Right renal cortex interstitium (tissue), 3 donors: ENCODE data around the gene CEPT1. TPM values are rescaled to one million over a fixed set of nuclear protein-coding genes. Genes with fewer than 3 reads are reported as not detected.
"Not testable (repeated sequence)": the region's sequence is repeated elsewhere in the genome, so short reads cannot be mapped to it uniquely, and the experiment has no call there.

ENCODE experiments used
- DNase-seq, 3 donors: peaks; one replicate each; pipeline ENCODE4 v3.0.0-alpha.2; 2013; ENCODE audit warnings: low read depth in 3 of 3, low spot score in 2 of 3
- polyA plus RNA-seq, 3 donors: library from polyadenylated mRNA; unstranded; fragments of 120-200 nt; gene quantifications; one replicate each; pipeline ENCODE4 v1.2.1, GENCODE V29; 2013; ENCODE audit not compliant: insufficient read length in 3 of 3

Gene CEPT1
- polyA plus RNA-seq, 3 donors: 47.5 to 48.6 (median 48.0) TPM

GRCh38 chr1:111205714-111206050, 65.7 kb downstream of the CEPT1 start:
- no peak for DNase-seq

DNA sequence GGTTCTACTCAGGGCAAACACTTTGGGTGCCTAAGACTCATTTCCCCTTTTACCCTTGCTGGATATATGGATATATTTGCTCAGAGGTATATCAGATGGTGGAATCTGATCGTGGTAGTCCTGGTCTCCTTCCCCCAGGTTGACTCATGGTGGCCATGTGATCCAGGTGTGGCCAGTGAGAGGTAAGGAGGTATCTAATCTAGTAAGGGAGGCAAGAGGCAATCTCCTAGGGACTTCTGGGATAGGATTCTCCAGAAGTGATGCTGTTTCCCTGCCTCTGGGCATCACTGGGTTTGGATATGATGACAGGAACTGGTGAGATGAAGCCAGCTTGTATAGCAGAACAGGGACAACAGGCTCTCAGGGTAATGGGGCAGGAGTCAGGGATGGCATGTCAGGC, 68.9 kb downstream of the CEPT1 start:
- DNase-seq: no peak

- DNase-seq: no peak
Observed at GRCh38 chr1:111209622-111210021, 69.6 kb downstream of the CEPT1 start.

DNA sequence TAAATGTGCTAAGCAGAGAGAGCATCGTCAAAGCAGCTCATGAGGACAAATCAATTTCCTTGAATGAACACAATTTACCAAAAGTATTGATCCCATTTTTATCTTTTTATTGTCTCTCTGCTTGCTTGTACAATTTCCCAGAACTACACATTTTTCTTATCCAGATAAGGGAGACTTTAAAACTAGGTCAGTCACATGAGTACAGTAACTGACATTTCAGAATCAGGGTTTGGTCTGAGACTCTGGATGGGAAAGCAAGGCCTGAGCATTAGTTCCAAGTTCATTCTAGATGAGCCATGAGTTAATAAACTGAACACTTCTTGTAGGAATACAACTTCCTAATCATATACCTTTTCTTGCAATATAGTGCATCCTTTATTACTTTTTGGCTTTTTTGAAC, 71.9 kb downstream of the CEPT1 start:
- no peak for DNase-seq

GRCh38 chr1:111212634-111213335, 72.8 kb downstream of the CEPT1 start:
- DNase-seq: no peak

DNA sequence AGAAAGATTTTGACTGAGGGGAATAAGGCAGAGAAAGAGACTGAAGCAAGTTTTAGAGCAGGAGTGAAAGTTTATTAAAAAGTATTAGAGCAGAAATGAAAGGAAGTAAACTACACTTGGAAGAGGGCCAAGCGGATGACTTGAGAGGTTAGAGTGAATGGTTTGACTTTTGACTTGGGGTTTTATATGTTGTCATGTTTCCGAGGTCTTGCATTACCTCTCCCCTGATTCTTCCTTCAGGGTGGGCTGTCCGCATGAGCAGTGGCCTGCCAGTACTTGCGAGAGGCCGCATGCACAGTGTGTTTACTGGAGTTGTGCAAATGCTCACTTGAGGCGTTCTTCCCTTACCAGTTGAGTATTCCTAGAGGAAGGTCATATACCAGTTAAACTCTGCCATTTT, 73.4 kb downstream of the CEPT1 start:
- DNase-seq: no peak

DNA sequence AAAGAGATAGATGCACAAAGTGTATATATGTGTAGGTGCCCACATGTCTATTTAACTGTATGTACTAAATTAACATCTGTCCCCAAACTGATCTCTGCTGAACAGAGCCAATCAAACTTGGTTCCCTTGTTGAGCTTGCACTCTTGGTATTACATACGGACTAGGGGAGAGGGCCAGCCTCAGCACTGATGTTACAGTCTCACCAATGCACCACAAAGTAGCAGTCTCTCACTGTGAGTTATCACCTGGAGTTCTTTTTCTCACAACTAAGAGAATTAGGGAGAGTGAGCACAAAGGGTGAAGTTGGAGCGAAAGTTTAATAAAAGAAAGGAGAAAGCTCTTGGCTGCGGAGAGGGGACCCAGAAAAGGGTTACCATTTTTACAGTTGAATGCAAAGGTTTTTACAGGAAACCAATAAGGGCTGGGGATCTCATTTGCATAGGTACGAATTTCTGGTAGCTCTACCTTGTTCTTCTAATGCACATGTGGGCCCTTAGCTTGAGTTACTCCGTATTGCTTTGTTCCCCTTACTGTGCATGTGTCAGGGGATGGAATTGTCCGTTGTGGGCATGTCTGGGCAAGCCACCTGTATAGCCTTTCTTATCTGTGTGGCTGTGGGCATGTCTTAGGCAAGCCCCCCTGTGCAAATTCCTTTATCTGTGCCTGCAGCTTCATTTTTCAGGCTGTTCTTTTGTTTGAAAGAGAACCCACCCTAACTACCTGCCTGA, 74.2 kb downstream of the CEPT1 start:
- DNase-seq: no peak

DNA sequence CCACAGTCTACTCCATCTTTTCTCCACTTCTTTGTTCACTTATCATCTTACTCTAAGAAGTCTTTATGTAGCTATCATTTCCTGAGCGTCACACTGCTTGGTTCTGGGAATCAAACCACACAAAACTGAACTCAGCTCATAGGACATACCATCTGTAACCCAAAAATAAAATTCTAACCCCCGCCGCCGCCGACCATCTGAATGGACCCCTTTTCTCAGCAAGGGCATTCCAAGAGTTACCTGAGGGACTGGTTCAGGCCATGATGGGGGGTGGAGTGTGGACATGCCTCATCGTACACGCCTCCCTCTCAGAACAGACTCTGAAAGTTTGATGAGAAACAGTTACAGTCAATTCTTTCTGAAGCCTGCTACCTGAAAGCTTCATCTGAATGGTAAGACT, 74.9 kb downstream of the CEPT1 start:
- no peak for DNase-seq

DNA sequence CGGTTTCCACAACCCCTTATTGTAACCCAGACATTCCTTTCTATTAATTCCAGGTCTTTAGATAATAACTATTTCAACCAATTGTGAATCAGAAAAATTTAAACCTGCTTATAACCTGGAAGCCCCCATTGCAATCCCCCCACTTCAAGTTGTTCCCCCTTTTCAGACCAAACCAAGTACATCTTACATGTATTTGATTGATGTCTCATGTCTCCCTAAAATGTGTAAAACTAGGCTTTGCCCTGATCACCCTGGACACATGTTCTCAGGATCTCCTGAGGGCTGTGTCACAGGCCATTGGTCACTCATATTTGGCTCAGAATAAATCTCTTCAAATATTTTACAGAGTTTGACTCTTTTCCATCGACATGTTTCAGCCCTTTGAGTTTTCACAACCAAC, 75.3 kb downstream of the CEPT1 start:
- not testable (repeated sequence) for DNase-seq

- no peak for DNase-seq
Observed at GRCh38 chr1:111216751-111217150, 76.7 kb downstream of the CEPT1 start.

DNA sequence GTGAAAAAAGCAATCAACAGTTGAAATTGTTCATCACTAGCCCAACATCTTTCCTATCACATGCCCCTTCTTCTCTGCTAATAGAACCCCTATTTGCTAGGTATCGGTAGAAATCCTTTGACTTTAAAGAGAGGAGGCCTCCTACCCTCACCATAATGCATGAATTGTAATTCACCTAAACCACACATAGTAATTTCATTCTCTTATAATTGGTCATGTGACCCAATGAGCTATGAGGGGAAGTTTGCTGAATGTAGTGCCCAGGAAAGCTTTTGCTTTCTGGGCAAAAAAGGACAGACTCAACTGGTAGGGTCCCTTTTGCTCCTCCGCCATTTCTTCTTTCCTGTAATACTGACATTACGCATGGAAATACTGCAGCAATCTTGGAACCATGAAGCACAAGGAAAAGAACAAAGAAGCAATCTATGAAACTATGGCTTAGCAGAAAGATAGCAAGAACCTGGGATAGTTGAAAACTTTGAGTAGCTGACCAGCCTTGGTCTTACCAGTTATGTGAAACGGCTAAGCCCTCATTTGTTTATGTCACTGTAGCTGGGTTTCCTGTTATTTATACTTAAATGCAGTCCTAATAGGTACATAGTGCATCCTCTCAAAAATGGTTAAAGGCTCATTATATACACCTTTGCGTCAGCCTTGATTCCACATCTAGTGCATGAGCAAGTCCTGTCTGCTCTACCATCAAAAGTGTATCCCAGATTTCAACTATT, 77.3 kb downstream of the CEPT1 start:
- DNase-seq: no peak

DNA sequence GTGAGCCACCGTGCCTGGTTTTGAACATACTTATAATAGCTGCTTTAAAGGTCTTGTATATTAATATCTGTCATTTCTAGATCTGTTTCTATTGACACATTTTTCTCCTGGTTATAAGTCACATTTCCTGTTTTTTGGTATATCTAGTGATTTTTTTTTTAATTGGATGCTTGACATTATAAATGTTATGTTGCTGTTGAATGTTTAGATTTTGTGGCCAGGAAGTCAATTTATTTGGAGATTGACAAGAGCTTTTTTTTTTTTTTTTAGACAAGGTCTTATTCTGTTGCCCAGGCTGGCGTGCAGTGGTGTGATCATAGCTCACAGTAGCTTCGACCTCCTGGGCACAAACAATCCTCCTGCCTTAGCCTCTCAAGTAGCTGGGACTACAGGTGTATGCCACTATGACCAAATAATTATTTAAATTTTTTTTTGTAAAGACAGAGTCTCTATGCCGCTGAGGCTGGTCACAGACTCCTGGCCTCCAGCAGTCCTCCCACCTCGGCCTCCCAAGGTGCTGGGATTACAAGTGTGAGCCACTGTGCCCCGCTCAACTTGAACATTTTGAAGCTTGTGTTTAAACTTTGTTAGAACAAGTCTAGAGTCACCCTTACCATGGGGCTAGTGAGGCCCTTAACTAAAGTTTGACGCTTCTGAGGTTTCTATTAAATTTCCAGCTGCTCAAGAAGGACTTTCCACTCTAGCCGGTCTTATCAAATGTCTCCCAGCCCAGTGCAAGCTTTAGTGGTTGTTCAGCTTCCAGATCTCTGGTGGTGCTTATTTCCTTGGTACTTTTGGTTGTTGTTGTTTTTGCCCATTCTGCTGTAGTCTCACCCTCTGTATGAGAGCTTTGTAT, 78.9 kb downstream of the CEPT1 start:
- no peak for DNase-seq

GRCh38 chr1:111219557-111220286, 79.7 kb downstream of the CEPT1 start:
- no peak for DNase-seq

DNA sequence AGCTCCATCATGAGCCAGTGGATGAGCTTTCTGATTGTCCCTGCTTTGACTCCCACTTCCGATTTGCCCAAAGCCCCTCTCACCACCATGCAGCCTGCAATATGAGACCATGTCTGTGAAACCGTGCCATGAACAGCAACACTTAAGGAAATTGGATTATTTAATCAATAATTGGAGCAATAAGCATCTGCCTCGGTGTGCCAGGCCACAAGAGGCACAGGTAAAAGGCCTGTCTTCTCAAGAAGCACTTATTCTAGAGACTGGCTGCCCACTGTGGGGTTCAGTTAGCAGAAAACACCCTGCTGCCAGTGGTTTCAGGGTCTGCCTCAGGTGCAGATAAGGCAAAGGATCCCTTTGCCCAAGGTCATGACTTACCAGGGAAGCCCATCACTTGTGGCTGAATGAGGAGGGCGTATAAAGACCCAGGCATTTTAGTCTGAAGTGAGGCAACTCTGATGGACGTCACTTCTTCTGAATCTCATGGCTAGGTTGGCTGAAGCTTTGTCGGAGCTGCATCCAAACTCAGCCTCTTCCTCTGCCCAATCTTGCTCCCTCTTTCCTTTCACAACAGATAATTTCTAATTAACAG, 80.4 kb downstream of the CEPT1 start:
- DNase-seq: no peak

GRCh38 chr1:111221276-111221632, 81.2 kb downstream of the CEPT1 start:
- DNase-seq: no peak

GRCh38 chr1:111221633-111222291, 81.7 kb downstream of the CEPT1 start:
- no peak for DNase-seq

- no peak for DNase-seq
Observed at GRCh38 chr1:111222308-111223125, 82.5 kb downstream of the CEPT1 start.

GRCh38 chr1:111223126-111223685, 83.2 kb downstream of the CEPT1 start:
- DNase-seq: no peak
